ENCODE data around the gene ABHD18.

- TF ChIP-seq POLR2A (IDR thresholded peaks at IDR 0.05) (no peak), EP300 (IDR thresholded peaks at IDR 0.05) (no peak)
Measured at GRCh38 chr4:128025319-128025718, 60.1 kb downstream of the ABHD18 start.

Data from sigmoid colon (tissue), 4 donors.